ENCODE results near the gene DCDC2B. TPM values are rescaled to one million over a fixed set of nuclear protein-coding genes. Genes with fewer than 3 reads are reported as not detected.
"Not testable (repeated sequence)": the region's sequence is repeated elsewhere in the genome, so short reads cannot be mapped to it uniquely, and the experiment has no call there.

Gene DCDC2B
- 0.03 TPM for polyA plus RNA-seq (2013, experiment 1 of 2)
- not detected for polyA plus RNA-seq (2013, experiment 2 of 2)

DNA sequence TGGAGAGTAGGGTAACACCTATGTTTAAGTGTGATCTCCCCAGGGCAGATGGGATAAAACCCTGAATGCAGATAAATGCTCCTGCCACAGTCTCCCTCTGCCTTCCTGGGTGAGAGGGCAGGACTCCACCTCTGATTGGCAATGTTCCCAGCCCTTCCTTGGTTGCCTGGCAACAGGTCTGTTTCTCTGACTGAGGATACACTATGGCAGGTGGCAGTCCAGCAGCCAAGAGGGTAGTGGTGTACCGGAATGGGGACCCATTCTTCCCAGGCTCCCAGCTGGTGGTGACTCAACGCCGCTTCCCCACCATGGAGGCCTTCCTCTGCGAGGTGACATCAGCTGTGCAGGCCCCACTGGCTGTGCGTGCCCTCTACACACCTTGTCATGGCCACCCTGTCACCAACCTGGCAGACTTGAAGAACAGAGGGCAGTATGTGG lies at the start of gene DCDC2B:
TSS of gene DCDC2B (plus strand) at position 199 of the 438 bp plus-strand sequence. CDS start at position 204, 5 bp downstream.
- DNase-seq (ENCODE audit: low spot score), result no peak
- peaks cover 2 to 11% of the 10 kb centered on the region in 2 donors for H3K4me1 ChIP-seq (ENCODE audit: control insufficient read depth in 2 of 2, insufficient read depth in 1 of 2, low read depth in 1 of 2, low read length in 2 of 2)

DNA sequence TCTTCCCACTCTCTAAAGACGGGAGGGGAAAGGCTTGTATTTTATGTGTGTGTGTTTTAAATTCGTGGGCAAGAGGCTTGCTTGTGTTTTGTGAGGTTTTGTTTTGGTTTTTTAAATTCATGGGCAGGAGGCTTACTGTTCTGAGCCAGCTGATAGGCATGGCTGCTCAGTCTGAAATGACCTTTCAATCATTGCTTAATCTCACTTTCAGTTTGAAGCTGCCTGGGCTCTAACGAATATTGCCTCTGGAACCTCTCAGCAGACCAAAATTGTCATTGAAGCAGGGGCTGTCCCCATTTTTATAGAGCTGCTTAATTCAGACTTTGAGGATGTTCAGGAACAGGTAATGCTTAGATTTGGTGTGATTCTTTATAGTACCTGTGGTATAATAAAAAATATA lies 49.7 kb upstream of the DCDC2B start:
- no peak for DNase-seq (ENCODE audit: low spot score)
- H3K4ac ChIP-seq (ENCODE audit: low read length), result no peak overlapping the region
- H3K14ac ChIP-seq (ENCODE audit: low read length), result no peak overlapping the region
- H3K23ac ChIP-seq (ENCODE audit: low read depth, low read length, poor library complexity), result no peak overlapping the region
- H3K4me2 ChIP-seq (ENCODE audit: insufficient read depth, low read length, poor library complexity, severe bottlenecking), result no peak overlapping the region
- no peak overlapping the region for H2BK120ac ChIP-seq (ENCODE audit: low read depth, low read length)
- H4K91ac ChIP-seq (ENCODE audit: low read depth, low read length, poor library complexity), result no peak overlapping the region
- H3K4me3 ChIP-seq (ENCODE audit: low read length in 2 of 2), result no peak overlapping the region
- H4K8ac ChIP-seq (ENCODE audit: low read depth, low read length), result no peak overlapping the region
- H2AFZ ChIP-seq (ENCODE audit: low read length), result no peak overlapping the region
- peaks cover 35 to 95% of the 10 kb centered on the region in 2 donors for H3K36me3 ChIP-seq (replicated peaks in 1 of 2; ENCODE audit: control insufficient read depth in 2 of 2, insufficient read depth in 2 of 2, low read length in 2 of 2)
- no peak overlapping the region for H3K27ac ChIP-seq (replicated peaks; ENCODE audit: low read length)
- no peaks in the 10 kb centered on the region for H3K4me1 ChIP-seq (ENCODE audit: control insufficient read depth in 2 of 2, insufficient read depth in 1 of 2, low read depth in 1 of 2, low read length in 2 of 2)
- no peak overlapping the region for H2BK12ac ChIP-seq (ENCODE audit: low read length)
- no peaks in the 10 kb centered on the region for H3K27me3 ChIP-seq (ENCODE audit: control insufficient read depth in 3 of 3, insufficient read depth in 3 of 3, low read depth in 1 of 3, low read length in 3 of 3)
- no CpG with 5 or more reads among the region's 3 CpGs for WGBS, 2 donors (ENCODE audit: extremely low coverage in 2 of 2, insufficient read length in 2 of 2, insufficient replicate concordance in 1 of 2)
- no peak overlapping the region for H2BK15ac ChIP-seq (ENCODE audit: low read length)
- H2AK5ac ChIP-seq (ENCODE audit: low read depth, low read length), result no peak overlapping the region
- no peak overlapping the region for H3K18ac ChIP-seq (ENCODE audit: low read length)
- no peaks in the 10 kb centered on the region for H3K79me1 ChIP-seq (ENCODE audit: low read depth, low read length)
- H3K9ac ChIP-seq (ENCODE audit: low read depth, low read length, poor library complexity), result no peak overlapping the region
- H3K9me3 ChIP-seq (replicated peaks in 1 of 2; ENCODE audit: control insufficient read depth in 2 of 2, insufficient read depth in 1 of 2, low read depth in 1 of 2, low read length in 2 of 2), result no peaks in the 10 kb centered on the region
- H2BK5ac ChIP-seq (ENCODE audit: low read length), result no peak overlapping the region

More for the DNA sequence above, at the start of gene DCDC2B:
- Histone ChIP-seq H2AK5ac (ENCODE audit: low read depth, low read length) (no peak within 1 kb of the TSS), H2BK15ac (ENCODE audit: low read length) (no peak within 1 kb of the TSS), H3K27ac (replicated peaks; ENCODE audit: low read length) (no peak within 1 kb of the TSS), H3K9me3 (replicated peaks in 1 of 2; ENCODE audit: control insufficient read depth in 2 of 2, insufficient read depth in 1 of 2, low read depth in 1 of 2, low read length in 2 of 2) (no peaks in the 10 kb centered on the region), H3K9ac (ENCODE audit: low read depth, low read length, poor library complexity) (no peak within 1 kb of the TSS), H3K36me3 (replicated peaks in 1 of 2; ENCODE audit: control insufficient read depth in 2 of 2, insufficient read depth in 2 of 2, low read length in 2 of 2) (peaks cover 6 to 31% of the 10 kb centered on the region in 2 donors), H3K4ac (ENCODE audit: low read length) (no peak within 1 kb of the TSS), H3K79me1 (ENCODE audit: low read depth, low read length) (peaks cover 9% of the 10 kb centered on the region), H3K4me3 (ENCODE audit: low read length in 2 of 2) (no peak within 1 kb of the TSS), H2AFZ (ENCODE audit: low read length) (no peak within 1 kb of the TSS), H3K4me2 (ENCODE audit: insufficient read depth, low read length, poor library complexity, severe bottlenecking) (no peak within 1 kb of the TSS), H4K91ac (ENCODE audit: low read depth, low read length, poor library complexity) (no peak within 1 kb of the TSS), H2BK12ac (ENCODE audit: low read length) (no peak within 1 kb of the TSS), H3K14ac (ENCODE audit: low read length) (no peak within 1 kb of the TSS), H4K8ac (ENCODE audit: low read depth, low read length) (no peak within 1 kb of the TSS), H3K18ac (ENCODE audit: low read length) (no peak within 1 kb of the TSS), H3K27me3 (ENCODE audit: control insufficient read depth in 3 of 3, insufficient read depth in 3 of 3, low read depth in 1 of 3, low read length in 3 of 3) (peaks cover 0 to 2% (median 0%) of the 10 kb centered on the region in 3 experiments), H2BK5ac (ENCODE audit: low read length) (no peak within 1 kb of the TSS), H3K23ac (ENCODE audit: low read depth, low read length, poor library complexity) (peak within 1 kb of the TSS; percentile 56), H2BK120ac (ENCODE audit: low read depth, low read length) (no peak within 1 kb of the TSS)
- no CpG with 5 or more reads among the region's 5 CpGs for WGBS, 2 donors (ENCODE audit: extremely low coverage in 2 of 2, insufficient read length in 2 of 2, insufficient replicate concordance in 1 of 2)

DNA sequence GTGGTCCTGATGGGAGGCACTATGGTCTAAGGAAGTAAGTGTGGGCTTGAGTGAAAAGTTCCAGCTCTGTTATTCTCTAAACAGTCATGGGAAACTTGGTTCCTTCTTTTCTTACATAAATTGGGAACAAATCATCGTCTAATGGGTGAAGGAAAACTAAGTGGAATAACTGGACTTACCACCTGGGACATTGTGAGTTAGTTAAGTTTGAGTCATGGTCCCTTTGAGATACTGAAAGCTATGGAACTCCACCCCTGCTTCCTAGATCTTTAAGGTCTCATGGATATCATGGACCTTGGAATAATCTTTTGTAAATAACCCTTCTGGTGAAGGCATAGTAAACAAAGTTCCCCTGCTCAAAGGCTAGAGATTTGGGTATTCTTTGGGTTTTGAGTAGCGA lies 45.5 kb upstream of the DCDC2B start:
- H4K8ac ChIP-seq (ENCODE audit: low read depth, low read length), result no peak overlapping the region
- H3K4me2 ChIP-seq (ENCODE audit: insufficient read depth, low read length, poor library complexity, severe bottlenecking), result no peak overlapping the region
- H2AK5ac ChIP-seq (ENCODE audit: low read depth, low read length), result no peak overlapping the region
- no peaks in the 10 kb centered on the region for H3K9me3 ChIP-seq (replicated peaks in 1 of 2; ENCODE audit: control insufficient read depth in 2 of 2, insufficient read depth in 1 of 2, low read depth in 1 of 2, low read length in 2 of 2)
- H3K4me1 ChIP-seq (ENCODE audit: control insufficient read depth in 2 of 2, insufficient read depth in 1 of 2, low read depth in 1 of 2, low read length in 2 of 2), result no peaks in the 10 kb centered on the region
- H3K27ac ChIP-seq (replicated peaks; ENCODE audit: low read length), result no peak overlapping the region
- no peak for DNase-seq (ENCODE audit: low spot score)
- no peaks in the 10 kb centered on the region for H3K27me3 ChIP-seq (ENCODE audit: control insufficient read depth in 3 of 3, insufficient read depth in 3 of 3, low read depth in 1 of 3, low read length in 3 of 3)
- H3K23ac ChIP-seq (ENCODE audit: low read depth, low read length, poor library complexity), result no peak overlapping the region
- H3K79me1 ChIP-seq (ENCODE audit: low read depth, low read length), result no peaks in the 10 kb centered on the region
- H2BK12ac ChIP-seq (ENCODE audit: low read length), result no peak overlapping the region
- H2BK120ac ChIP-seq (ENCODE audit: low read depth, low read length), result no peak overlapping the region
- H3K4ac ChIP-seq (ENCODE audit: low read length), result no peak overlapping the region
- H3K36me3 ChIP-seq (replicated peaks in 1 of 2; ENCODE audit: control insufficient read depth in 2 of 2, insufficient read depth in 2 of 2, low read length in 2 of 2), result peaks cover 30 to 90% of the 10 kb centered on the region in 2 donors
- H2BK5ac ChIP-seq (ENCODE audit: low read length), result no peak overlapping the region
- H3K9ac ChIP-seq (ENCODE audit: low read depth, low read length, poor library complexity), result no peak overlapping the region
- no peak overlapping the region for H2AFZ ChIP-seq (ENCODE audit: low read length)
- H4K91ac ChIP-seq (ENCODE audit: low read depth, low read length, poor library complexity), result no peak overlapping the region
- WGBS, 2 donors (ENCODE audit: extremely low coverage in 2 of 2, insufficient read length in 2 of 2, insufficient replicate concordance in 1 of 2), result no CpG with 5 or more reads among the region's 2 CpGs
- no peak overlapping the region for H3K18ac ChIP-seq (ENCODE audit: low read length)
- H3K14ac ChIP-seq (ENCODE audit: low read length), result no peak overlapping the region
- H3K4me3 ChIP-seq (ENCODE audit: low read length in 2 of 2), result no peak overlapping the region
- no peak overlapping the region for H2BK15ac ChIP-seq (ENCODE audit: low read length)

DNA sequence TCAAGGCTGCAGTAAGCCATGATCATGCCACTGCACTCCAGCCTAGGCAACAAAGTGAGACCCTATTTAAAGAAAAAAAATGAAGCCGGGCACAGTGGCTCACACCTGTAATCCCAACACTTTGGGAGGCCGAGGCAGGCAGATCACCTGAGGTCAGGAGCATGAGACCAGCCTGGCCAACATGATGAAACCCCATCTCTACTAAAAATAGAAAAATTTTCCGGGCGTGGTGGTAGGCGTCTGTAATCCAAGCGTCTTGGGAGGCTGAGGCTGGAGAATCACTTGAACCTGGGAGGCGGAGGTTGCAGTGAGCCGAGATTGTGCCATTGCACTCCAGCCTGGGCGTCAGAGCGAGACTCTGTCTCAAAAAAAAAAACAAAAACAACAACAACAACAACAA lies 43.3 kb upstream of the DCDC2B start:
- not testable (repeated sequence) for H2BK15ac ChIP-seq (ENCODE audit: low read length); DNase-seq (ENCODE audit: low spot score); H3K9ac ChIP-seq (ENCODE audit: low read depth, low read length, poor library complexity); H3K4me2 ChIP-seq (ENCODE audit: insufficient read depth, low read length, poor library complexity, severe bottlenecking); H4K8ac ChIP-seq (ENCODE audit: low read depth, low read length); H3K4ac ChIP-seq (ENCODE audit: low read length); H3K18ac ChIP-seq (ENCODE audit: low read length); H3K9me3 ChIP-seq (replicated peaks in 1 of 2; ENCODE audit: control insufficient read depth in 2 of 2, insufficient read depth in 1 of 2, low read depth in 1 of 2, low read length in 2 of 2); H2BK5ac ChIP-seq (ENCODE audit: low read length); H2BK120ac ChIP-seq (ENCODE audit: low read depth, low read length); H4K91ac ChIP-seq (ENCODE audit: low read depth, low read length, poor library complexity); H3K27me3 ChIP-seq (ENCODE audit: control insufficient read depth in 3 of 3, insufficient read depth in 3 of 3, low read depth in 1 of 3, low read length in 3 of 3); H3K4me1 ChIP-seq (ENCODE audit: control insufficient read depth in 2 of 2, insufficient read depth in 1 of 2, low read depth in 1 of 2, low read length in 2 of 2); H3K79me1 ChIP-seq (ENCODE audit: low read depth, low read length); H2BK12ac ChIP-seq (ENCODE audit: low read length); H2AK5ac ChIP-seq (ENCODE audit: low read depth, low read length); H3K14ac ChIP-seq (ENCODE audit: low read length); H3K27ac ChIP-seq (replicated peaks; ENCODE audit: low read length); H3K4me3 ChIP-seq (ENCODE audit: low read length in 2 of 2); H3K23ac ChIP-seq (ENCODE audit: low read depth, low read length, poor library complexity); H2AFZ ChIP-seq (ENCODE audit: low read length)
- peaks cover 33 to 88% of the 10 kb centered on the region in 2 donors for H3K36me3 ChIP-seq (replicated peaks in 1 of 2; ENCODE audit: control insufficient read depth in 2 of 2, insufficient read depth in 2 of 2, low read length in 2 of 2)
- WGBS, 2 donors (ENCODE audit: extremely low coverage in 2 of 2, insufficient read length in 2 of 2, insufficient replicate concordance in 1 of 2), result no CpG with 5 or more reads among the region's 10 CpGs

Measured in neuronal stem cell (in vitro differentiated cells).